Stimulated activated CD4-positive, alpha-beta T cell treated with anti-CD3 and anti-CD28 coated beads, Interleukin-4, amount 100 ng/mL, for 24 hours (primary cell): ENCODE data around the gene SCUBE2.

ENCODE experiments used
- DNase-seq: peaks from one replicate; pipeline ENCODE4 v3.0.0-alpha.2; 2020

The SCUBE2 gene

DNA sequence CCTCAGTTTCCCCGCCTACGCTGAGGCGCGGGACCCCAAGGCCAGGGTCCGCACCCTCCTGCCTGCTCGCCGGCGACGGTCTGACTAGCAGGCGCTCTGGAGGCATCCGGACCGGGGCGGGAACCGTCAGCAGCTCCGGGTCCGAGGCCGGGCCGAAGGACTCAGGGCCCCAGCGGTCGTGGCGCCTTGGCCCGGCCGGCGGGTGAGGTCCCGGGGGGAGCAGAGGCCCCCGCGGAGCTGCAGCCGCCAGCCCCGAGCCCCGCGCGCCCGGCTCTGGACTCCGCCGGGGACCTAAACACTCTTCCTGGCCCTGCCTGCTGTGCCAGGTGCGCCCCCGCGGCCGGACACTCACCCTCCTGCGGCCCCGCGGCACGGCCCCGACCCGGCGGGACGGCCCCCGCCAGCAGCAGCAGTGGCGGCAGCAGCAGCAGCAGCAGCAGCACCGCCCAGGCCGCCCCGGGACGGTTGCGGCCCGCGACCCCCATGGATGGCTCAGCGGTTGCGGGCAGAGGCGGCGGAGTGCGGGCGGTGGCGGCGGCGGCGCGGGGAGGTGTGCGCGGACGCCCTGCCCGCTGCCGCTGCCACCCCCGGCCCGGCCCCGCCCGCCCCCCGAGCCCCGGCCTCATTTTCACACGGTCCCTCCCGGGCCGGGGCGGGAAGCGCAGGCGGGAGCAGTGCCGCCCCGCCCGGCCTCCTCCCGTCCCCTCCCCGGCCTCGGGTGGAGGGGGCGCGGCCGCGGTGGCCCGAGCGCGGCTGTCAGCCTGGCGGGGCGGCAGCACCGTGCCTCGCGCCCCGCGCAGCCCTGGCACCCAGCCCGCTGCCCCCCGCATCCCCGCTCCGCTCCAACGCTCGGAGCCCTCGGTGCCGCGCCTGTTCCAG lies at the start of gene SCUBE2:
SCUBE2 (minus strand) TSS at position 556 of the 879 bp plus-strand sequence; CDS start at position 485, 71 bp downstream.
- no peak for DNase-seq

DNA sequence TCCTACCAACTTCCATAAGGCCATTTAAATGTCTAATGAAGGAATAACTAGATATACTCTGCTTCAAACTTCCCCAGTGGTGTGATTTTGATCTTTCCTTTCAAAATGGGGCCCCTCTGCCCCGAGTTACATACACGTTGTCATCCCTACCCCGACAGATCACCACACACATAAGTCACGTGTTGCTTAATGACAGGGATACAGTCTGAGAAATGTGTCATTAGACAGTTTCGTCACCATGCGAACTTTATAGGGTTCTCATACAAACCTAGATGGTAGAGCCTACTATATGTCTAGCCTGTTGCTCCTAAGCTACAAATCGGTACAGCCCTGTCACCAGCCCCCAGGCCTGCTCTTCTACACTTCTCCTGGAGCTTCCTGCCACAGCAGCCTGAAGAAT lies 49.8 kb upstream of the SCUBE2 start:
- no peak for DNase-seq

DNA sequence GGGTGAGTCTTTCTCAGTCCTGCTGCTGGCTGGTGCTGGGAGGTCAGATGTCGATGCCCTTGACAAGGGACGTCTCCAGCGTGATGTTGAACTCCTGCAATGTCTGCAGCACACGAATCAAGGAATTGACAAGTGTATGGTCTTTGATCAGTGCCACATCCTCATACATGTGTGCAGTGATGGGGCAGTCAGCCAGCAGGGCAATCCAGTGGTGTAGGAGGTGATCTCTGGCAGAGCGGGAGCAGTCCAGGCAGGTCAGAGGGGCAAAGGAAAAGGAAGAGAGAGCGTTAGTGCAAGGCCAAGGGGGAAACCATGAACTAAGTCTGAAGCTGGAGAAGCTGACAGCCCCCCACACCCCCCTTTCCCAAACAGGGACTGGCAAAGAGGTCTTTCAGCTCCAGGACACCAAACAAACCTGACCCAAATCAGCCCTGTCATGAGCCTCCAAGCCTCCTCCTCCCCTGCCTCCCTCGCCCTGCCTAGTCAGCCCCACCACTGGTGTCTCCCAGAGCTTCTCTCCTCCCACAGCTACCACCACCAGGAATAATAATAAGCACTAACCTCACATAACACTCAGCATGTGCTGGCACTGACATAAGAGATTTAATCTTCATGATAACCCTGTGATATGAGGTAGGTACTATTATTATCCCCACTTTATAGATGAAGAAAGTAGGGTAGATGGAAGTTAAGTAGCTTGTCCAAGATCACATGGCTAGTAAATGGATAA lies 48.4 kb upstream of the SCUBE2 start:
- DNase-seq, result no peak

DNA sequence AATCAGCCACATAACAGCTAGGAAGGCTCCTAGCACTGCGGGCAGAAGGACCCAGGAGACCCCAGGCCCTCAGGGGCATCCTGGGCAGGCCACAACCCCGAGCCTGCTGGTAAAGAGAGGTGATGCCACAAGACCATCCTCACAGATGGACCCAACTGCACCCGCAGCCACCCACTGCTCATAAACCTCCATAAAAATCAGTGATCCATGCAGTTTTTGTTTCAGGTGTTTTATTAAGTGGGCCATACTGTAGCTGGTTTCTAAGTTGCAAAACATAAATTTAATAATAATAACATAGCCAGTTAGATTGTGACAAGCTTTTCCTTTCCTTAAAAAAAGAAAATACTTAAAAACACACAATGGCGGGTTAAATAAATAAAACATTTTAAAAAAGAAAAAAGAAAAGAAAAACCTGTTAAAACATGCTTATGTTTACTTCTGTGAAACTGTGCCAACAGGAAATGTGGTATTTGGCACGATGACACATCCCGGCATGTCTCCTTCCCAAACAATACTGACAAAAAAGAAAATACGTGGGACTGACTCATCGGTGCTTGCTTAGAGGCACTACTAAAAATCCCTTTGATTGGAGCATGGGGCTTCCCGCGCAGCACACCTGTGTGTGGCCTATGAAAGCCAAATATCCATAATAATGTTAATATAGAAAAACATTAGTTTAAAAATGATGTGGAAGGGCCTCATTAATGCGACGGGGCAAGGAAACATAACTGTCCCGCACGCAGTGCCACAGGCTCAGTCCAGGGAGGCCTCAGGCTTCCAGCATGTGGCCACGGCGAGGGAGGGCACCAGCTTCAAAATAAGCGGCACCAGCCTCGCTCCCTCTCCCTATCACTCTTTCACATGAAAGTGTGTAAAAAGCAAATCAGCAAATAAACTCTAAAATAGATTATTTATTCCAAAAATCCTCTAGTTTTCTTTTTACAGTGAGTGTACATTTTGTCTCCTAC lies 47.5 kb upstream of the SCUBE2 start:
- peak; percentile 38 for DNase-seq

DNA sequence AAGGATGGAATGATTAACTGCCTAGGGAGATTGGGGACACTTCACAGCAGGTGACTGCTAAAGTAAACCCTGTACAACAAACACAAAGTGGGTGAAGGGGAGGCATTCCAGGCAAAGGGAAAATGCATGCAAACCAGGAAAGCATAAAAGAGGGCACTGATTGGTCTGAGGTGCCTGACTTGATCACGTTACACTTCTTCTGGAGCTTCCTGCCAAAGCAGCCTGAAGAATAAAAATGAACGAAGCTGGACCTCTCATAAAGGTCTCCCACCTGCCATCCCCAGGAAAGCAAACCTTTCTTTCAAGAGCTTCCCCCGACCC lies 46.7 kb upstream of the SCUBE2 start:
- DNase-seq, result no peak

DNA sequence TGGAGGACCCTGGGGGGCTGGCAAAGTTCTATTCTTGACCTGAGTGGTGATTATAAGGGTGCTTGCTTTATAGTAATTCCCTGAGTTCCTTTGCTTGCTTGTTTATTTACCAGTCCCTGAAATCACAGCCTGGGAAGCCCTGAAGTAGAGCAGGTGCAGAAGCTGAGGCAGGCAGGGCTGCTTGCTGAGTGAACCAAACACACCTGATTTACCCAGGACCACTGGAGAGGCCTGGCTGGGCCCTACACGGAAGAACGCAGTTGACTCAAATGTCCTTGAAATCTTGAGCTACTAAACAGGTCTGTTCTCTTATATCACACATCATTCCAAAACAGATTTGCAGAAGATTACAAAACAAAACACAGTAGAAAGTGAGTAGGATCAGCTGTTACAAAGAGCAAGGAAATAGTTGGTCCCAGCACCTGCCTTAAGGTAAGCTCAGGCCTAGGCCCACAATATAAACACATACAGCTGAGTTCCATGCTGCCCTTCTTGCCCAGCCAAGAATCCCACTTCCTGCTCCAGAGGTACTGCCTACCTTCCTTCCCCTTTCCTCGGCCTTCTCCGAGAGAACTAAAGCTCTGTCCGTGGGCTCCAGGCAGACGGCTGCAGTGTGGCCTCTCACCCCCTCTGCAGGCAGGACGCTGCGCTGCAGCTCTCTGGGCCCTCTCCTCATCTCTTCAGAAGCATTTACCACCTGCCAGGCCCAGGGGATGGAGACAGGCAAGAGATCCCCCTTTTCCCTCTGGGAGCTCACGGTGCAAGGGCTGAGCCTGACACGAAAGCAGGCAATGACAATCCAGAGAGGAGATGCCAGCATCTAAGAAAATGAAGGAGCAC lies 46.1 kb upstream of the SCUBE2 start:
- peak; percentile 74 for DNase-seq

DNA sequence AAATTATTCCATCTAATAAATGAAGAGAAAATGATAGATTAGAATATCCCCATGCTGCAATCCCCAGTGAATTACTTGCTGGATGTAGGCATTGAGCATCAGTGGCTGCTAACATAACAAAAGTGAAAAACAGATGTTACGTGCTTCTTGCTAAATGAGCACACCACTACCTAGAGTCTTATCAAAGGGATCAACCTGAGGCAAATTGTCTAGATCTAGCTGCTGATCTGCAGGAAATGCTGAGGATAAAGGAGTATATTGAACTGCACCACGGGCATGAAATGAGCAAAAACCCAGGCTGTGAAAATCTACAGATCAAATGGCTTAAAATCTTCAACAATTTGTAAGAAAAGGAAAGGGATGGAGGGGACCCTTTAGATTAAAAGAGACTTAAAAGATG lies 45.3 kb upstream of the SCUBE2 start:
- no peak for DNase-seq

DNA sequence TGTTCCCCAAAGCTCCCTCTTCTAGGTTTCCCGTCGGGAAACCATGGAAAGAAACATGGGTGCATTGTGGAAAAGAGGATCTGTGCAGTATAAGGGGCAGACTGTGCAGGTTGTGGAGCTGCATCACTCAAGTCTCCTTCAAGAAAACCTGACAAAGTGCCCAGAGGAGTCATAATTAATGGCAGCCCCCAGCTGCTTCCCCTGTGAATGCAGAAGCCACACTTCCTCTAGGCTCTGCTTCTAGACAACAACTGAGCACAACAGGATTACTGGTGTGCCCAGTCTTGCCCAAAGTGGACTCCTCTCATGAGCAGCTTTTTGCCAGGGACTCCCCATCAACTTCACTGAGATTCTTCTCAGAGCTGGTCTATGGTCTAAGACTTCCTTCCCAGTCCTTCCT lies 42.6 kb upstream of the SCUBE2 start:
- no peak for DNase-seq

DNA sequence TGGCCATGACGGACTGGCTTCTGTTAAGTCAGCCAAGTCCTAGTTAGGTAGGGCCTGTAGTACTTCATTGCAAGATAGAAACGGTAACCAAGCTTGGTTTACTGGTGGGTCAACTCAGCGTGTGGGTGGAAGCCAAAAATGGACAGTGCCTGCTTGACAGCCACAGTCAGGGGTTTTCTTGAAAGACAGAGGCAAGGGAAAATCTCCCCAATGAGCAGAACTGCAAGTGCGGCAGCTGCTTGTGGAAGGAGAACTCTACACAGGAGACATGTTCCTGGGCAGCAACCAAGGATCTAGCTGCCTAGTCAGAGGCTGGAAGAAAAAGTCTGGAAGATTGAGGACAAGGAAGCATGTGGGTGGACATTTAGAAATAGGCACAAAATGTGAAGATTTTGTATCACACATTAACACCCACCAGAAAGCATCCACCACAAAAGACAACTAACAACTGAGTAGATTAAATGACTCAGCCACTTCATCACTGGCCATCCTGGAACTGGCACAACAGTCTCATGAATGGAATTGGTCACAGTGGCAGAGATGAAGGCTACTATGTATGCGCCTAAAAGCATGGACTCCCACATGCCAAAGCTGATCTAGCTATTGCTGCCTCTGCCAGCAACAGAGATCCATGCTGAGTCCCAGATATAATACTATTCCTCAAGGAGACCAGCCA lies 40.9 kb upstream of the SCUBE2 start:
- DNase-seq, result no peak

DNA sequence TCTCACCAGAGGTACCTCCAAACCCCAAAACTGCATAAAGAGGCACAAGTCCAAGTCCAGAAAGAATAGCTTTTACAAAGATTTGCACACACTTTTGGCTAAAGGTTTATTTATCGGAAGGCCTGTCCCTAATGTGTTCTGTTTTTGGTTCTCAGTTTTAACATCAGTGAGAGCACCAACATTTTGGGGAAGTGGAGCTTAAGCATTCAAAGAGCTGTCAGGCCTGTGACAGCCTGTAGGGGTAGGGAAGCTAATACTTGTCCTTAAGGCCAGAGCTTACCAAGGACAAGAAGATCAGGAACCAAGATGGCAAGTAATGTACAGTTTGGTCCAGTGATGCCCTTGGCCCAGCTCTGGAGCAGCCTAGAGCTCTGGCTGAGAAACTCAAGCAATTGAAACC lies 38.9 kb upstream of the SCUBE2 start:
- no peak for DNase-seq

DNA sequence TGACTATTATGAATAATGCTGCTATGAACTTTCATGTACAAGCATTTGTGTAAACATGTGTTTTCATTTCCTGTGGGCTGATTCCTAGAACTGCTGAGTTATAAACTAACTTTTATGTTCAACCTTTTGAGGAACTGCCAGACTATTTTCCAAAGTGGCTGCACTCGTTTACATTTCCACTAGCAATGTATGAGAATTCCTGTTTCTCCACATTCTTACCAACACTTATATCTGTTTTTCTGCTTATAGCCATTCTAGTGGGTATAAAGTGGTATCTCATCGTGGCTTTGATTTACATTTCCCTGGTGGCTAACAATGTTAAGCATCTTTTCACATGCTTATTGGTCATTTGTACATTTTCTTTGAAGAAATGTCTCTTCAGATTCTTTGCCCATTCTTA lies 35.2 kb upstream of the SCUBE2 start:
- DNase-seq, result no peak

DNA sequence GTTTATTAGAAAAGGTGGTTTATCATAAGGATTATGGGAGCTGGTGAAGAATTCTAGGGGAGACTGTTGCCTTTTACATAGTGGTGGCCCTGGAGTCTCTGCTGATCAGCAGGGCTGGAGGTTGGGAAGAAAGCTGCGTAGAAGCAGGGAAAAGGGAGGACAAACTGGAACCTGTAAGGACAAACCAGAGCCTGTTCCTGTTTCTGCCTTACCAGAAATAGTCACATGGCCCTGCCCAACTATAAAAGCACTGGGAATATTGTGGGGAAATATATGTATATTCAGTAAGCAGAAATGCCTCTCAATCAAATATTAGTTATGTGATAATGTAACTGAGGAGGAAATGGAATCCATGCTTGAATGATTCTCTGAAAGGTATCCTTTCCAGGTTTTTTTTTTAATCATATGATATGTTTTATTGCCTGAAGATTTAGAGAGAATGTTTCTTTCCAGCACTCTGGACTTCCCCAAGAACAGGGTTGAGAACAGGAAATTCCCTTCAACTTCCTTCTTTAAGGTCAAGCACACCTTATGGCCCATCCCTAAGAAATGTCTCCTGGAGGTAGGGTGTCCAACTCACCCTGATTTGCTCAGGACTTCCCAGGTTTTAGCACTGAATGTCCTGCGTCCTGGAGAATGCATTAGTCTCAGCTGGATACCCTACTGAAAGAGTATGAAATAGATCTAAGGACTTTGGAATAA lies 33.9 kb upstream of the SCUBE2 start:
- DNase-seq, result no peak

DNA sequence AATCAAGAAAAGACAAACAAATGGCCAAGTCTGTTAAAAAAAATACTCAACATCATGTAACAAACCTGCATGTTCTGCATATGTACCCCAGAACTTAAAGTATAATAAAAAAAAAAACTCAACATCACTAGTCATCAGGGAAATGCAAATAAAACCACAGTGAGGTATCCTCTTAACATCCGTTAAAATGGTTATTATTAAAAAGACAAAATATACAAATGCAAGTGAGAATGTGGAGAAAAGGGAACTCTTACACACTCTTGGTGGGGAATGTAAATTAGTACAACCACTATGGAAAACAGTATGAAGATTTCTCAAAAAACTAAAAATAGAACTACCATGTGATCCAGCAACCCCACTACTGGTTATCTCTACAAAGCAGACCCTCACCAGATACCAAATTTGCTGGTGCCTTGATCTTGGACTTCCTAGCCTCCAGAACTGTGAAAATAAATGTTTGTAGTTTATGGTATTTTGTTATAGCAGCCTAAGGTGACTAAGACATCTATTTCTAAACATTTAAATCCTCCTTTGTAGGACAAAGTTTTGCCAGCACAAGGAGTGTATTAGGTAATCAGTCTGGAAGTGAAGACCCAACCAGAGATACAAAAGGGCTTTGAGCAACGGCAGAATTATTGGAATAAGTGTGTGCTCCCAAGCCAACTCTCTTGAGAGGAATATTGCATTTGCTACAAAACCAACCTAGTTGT lies 32.4 kb upstream of the SCUBE2 start:
- DNase-seq, result no peak

DNA sequence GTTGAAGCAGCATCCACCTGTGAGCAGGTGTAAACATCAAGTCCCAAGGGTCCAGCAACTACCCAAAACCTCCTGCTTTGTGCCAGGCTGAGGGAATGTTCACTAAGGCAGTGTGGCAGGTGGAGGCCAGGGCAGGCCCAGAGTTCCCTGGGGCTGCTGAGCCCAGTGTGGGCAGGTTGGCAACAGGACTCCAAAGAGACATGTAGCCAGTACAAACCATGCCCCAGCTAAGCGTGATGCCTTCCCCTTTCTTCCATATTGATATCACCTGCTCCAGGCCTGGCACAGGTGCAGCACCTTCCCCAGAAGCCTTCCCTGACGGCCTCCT lies 30.0 kb upstream of the SCUBE2 start:
- DNase-seq, result no peak

DNA sequence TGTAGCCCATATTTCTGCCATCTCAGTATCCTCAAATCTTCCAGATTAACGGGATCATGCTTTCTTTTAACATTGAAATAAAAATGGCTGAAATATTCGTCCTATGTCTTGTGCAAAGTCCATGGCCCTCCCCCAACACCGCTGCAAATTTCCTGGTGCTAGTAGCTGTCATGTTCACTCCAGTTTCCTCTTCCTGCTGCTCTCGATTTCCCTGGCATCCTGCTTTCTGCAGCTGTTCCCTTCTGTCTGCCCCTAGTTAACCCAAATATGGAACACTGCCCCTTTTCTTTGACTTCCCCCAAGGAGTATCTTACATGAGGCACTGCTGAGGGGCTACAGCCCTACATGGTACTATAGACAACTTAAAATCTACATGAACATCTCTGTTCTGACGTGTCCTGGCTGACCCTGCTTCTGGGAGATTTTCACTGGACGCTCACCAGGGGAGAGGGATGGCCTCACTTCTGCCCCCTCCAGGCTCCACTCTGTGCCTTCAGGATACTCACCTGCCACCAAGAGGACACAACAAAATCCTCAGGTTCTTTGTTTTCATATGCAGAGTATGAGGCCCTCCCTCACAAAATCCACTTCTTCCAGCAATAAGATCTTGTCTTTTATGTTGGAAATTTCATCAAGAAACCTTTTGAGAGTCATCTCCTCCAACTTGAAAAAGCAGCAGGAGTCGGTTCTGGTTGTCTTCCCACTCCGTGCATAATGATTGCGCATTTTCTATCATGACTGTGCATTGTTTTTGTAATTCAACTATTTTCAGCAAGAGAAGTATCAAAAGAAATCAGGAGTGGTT lies 29.5 kb upstream of the SCUBE2 start:
- no peak for DNase-seq

DNA sequence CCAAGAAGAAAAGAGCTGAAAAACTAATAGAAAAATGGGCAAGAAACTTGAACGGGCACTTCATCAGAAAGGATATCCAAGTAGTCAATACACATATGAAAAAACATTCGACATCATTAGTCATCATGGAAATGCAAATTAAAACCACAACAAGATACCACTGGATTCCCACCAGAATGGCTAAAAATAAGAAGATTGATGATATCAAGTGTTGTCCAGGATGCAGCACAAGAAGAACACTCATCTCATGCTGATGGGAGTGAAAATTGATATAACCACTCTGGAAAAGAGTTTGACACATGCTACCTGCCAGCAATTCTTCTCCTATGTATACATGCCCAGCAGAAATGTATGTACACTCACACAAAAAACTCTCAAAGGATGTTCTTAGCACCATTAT lies 26.9 kb upstream of the SCUBE2 start:
- DNase-seq, result no peak

DNA sequence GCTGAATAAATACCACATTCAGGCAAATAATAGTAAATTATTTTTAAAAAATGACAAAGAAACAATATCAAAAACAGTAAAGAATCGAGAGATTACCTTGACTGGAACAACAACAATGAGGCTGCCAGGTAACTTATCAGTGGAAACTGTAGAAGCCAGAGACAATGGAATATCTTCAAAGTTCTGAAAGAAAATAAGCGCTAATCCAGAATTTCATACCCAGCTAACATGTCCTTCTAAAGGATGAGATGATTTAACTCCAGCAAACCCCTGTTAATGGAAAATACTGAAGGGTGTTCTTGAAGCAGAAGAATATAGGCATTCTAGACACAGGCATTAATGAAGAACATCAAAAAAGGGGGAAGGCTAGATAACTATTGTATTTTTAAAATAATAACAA lies 20.7 kb upstream of the SCUBE2 start:
- no peak for DNase-seq

DNA sequence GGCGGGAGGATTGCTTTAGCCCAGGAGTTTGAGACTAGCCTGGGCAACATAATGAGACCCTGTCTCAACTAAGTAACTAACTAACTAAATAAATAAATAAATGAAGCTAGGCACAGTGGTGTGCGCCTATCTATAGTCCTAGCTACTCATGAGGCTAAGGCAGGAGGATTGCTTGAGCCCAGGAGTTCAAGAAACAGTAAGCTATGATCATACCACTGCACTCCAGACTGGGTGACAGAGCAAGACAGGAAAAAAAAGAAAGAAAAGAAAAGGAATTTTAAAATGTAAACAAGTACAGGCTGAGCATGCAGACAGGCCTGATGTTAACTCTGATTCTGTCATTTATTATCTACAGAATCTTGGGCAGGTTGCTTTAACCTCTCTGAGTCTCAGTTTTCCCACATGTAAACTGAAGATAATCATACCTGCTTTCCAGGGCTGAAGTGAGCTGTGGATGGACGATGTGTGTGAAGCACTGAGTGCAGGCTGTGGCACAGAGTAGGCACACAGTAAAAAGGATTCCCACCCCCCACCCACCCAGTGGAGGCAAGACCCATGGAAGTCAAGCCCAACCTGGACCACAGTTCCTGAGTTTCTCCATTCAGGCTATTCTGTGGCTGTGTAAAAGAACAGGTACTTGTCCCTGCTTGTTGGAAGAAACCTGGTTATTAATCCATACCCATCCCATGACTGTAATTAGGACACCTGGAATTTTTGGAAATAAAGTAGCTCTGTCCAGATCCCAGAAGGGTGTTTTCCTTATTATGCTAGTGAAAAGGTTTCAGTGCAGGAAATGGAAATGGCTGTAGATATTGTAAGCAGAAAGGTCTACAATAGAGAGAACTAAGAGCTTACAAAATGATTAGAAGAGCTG lies 18.7 kb upstream of the SCUBE2 start:
- DNase-seq, result no peak

DNA sequence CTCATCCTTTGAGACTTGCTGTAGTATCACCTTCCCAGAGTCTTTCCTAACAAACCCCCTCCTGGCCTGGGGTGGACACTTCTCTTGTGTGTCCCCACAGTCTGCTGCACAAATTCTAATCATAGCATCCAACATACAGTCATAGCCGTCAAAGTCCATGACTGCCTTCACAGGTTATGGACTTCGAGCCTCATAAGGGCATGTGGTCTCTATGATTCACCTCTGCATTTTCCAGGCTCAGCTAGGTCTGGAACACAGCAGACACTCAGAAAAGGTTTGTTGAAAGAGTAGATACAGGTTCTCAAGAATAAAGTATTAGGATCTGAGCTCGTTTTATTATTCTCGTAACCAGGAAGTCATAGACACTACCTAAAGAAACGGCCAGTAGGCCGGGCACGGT lies 13.2 kb upstream of the SCUBE2 start:
- no peak for DNase-seq
